GM12878 (cell line): Measurements from ENCODE around the gene CRELD2. TPM values are rescaled to one million over a fixed set of nuclear protein-coding genes. Genes with fewer than 3 reads are reported as not detected.
A peak's percentile ranks its signal among the peaks of the same experiment; 100 is the strongest.

Source experiments
- BACH1 ChIP-seq: fragments of 450-650 bp; IDR thresholded peaks from 2 replicates; pipeline ENCODE4 v1.6.1; 2017; ENCODE audit warnings: mild to moderate bottlenecking, borderline replicate concordance
- CREM ChIP-seq: IDR thresholded peaks from 2 replicates; pipeline ENCODE4 v1.6.1; 2014; ENCODE audit warnings: antibody characterized with exemption, low read depth
- ELK1 ChIP-seq: IDR thresholded peaks from 2 replicates; pipeline ENCODE4 v1.6.1; 2012; ENCODE audit warnings: low read depth, low read length, improper control_type of control experiment
- EP300 ChIP-seq, 2 experiments: fragments of 150-350 bp in 1 of 2; IDR thresholded peaks; 2 replicates each; pipeline ENCODE4 v1.6.1; 2011 to 2012; ENCODE audit warnings: low read depth in 2 of 2, low read length in 2 of 2, borderline replicate concordance in 1 of 2, improper control_type of control experiment in 1 of 2, inconsistent platforms in 1 of 2; ENCODE audit not compliant: control insufficient read depth in 1 of 2
- JUNB ChIP-seq: IDR thresholded peaks from 2 replicates; pipeline ENCODE4 v1.6.1; 2016; ENCODE audit warnings: antibody characterized with exemption, mild to moderate bottlenecking
- KLF5 ChIP-seq: fragments of 450-650 bp; IDR thresholded peaks from 2 replicates; pipeline ENCODE4 v1.6.1; 2014; ENCODE audit warnings: mild to moderate bottlenecking; ENCODE audit not compliant: partially characterized antibody
- LARP7 ChIP-seq: fragments of 450-650 bp; IDR thresholded peaks from 2 replicates; pipeline ENCODE4 v1.6.1; 2017; ENCODE audit warnings: mild to moderate bottlenecking
- MXI1 ChIP-seq: fragments of 150-350 bp; IDR thresholded peaks from 2 replicates; pipeline ENCODE4 v1.6.1; 2011; ENCODE audit warnings: low read depth, mild to moderate bottlenecking, inconsistent platforms, low read length, improper control_type of control experiment
- MYC ChIP-seq: IDR thresholded peaks from 2 replicates; pipeline ENCODE4 v1.6.1; 2011; ENCODE audit warnings: mild to moderate bottlenecking, low read length, moderate library complexity, inconsistent platforms; ENCODE audit not compliant: insufficient read depth, insufficient replicate concordance, insufficient read length, severe bottlenecking
- PBX3 ChIP-seq: IDR thresholded peaks from 2 replicates; pipeline ENCODE4 v1.6.1; 2011; ENCODE audit warnings: mild to moderate bottlenecking, low read depth, low read length, moderate library complexity; ENCODE audit not compliant: insufficient replicate concordance
- PML ChIP-seq: IDR thresholded peaks from 2 replicates; pipeline ENCODE4 v1.6.1; 2012; ENCODE audit warnings: low read length, inconsistent platforms
- POLR2A ChIP-seq: IDR thresholded peaks from 2 replicates; pipeline ENCODE4 v1.6.1; 2011; ENCODE audit warnings: low read depth, mild to moderate bottlenecking, low read length
- RFX5 ChIP-seq: IDR thresholded peaks from 2 replicates; pipeline ENCODE4 v1.6.1; 2011; ENCODE audit warnings: low read depth, low read length, improper control_type of control experiment
- SMARCA5 ChIP-seq: fragments of 450-650 bp; IDR thresholded peaks from 2 replicates; pipeline ENCODE4 v1.6.1; 2017; ENCODE audit warnings: mild to moderate bottlenecking
- SP1 ChIP-seq: IDR thresholded peaks from one replicate; pipeline ENCODE4 v1.6.1; 2011; ENCODE audit warnings: low read depth, low read length
- STAT1 ChIP-seq: fragments of 450-650 bp; conservative IDR thresholded peaks from 2 replicates; pipeline ENCODE4 v1.6.1; 2014; ENCODE audit warnings: antibody characterized with exemption, mild to moderate bottlenecking
- TCF12 ChIP-seq: IDR thresholded peaks from 2 replicates; pipeline ENCODE4 v1.6.1; 2011; ENCODE audit warnings: low read depth, mild to moderate bottlenecking, low read length
- YBX1 ChIP-seq: fragments of 450-650 bp; IDR thresholded peaks from 2 replicates; pipeline ENCODE4 v1.6.1; 2016; ENCODE audit warnings: antibody characterized with exemption
- ZSCAN29 ChIP-seq: fragments of 450-650 bp; IDR thresholded peaks from 2 replicates; pipeline ENCODE4 v1.6.1; 2017; ENCODE audit warnings: mild to moderate bottlenecking, moderate library complexity
- polyA plus RNA-seq, 11 experiments: library from polyadenylated mRNA; depleted of rRNA in 4 of 11; unstranded in 6 of 11; stranded (reverse) in 5 of 11; fragments of >200 nt; fragmentation: Nextera tagmentation in 4 of 11; fragmentation: Illumina TruSeq in 1 of 11; extraction: Ambion mirVana in 4 of 11; extraction: Trizol in 1 of 11; gene quantifications; 1 replicate in 1 of 11; 2 replicates in 10 of 11; pipeline versions ENCODE4 v1.2.1 to v1.2.3, GENCODE V29; 2011 to 2016; ENCODE audit warnings: inconsistent platforms in 2 of 11, missing spikeins in 2 of 11, low read depth in 1 of 11
- total RNA-seq, 4 experiments: library from RNA; depleted of rRNA in 3 of 4; stranded (reverse); fragments of >200 nt in 3 of 4; fragmentation: Illumina TruSeq in 1 of 4; extraction: Trizol in 1 of 4; gene quantifications; 2 replicates each; pipeline versions ENCODE4 v1.2.1 to v1.2.3, GENCODE V29; 2013 to 2021
- TF ChIP-seq, protein P1 (sequence below): fragments of 450-650 bp; IDR thresholded peaks from 2 replicates; pipeline ENCODE4 v1.6.1; 2017; ENCODE audit warnings: antibody characterized with exemption, mild to moderate bottlenecking, moderate library complexity
- TF ChIP-seq, protein P2 (sequence below): fragments of 450-650 bp; IDR thresholded peaks from 2 replicates; pipeline ENCODE4 v1.6.1; 2017; ENCODE audit warnings: mild to moderate bottlenecking, moderate library complexity

CRELD2 gene
- total and polyA plus RNA-seq, 10 of the 15 experiments (the other 5 are each of a cell fraction or from before 2014, with no cell fraction given), result 9.4 to 111 (median 25.9) TPM

DNA sequence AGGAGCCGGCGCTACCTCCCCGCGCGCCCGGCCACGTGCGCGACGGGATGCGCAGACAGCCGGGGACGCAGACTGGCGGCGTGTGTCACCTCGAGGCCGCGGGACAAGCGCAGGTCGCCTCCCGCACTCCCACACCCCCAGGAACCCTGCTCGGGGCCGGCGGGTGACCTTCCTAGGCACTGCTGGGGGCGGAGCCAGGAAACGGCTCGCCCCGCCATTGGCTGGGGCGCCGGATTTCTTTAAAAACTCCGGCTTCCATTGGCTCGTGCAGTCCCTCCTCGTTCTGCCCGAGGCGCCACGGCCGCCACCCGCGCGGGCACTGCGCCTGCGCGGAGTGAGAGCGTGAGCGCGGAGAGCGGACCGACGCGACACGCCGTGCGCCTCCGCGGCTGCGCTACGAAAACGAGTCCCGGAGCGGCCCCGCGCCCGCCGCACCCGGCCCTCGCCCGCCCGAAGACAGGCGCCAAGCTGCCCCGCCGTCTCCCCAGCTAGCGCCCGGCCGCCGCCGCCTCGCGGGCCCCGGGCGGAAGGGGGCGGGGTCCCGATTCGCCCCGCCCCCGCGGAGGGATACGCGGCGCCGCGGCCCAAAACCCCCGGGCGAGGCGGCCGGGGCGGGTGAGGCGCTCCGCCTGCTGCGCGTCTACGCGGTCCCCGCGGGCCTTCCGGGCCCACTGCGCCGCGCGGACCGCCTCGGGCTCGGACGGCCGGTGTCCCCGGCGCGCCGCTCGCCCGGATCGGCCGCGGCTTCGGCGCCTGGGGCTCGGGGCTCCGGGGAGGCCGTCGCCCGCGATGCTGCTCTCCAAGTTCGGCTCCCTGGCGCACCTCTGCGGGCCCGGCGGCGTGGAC, 41.9 kb downstream of the CRELD2 start, which contains the start of gene PIM3 (continued):
- TF ChIP-seq ELK1, result peak; percentile 44; the same call in 1 of the 2 replicates
- peak; percentile 44 for TF ChIP-seq SP1
- peak; percentile 56 for TF ChIP-seq KLF5
- peak in 1 of 2 experiments; percentile 20; a peak in 1 of 4 replicates for TF ChIP-seq EP300 (IDR thresholded peaks at IDR 0.05; ENCODE audit: borderline replicate concordance in 1 of 2, control insufficient read depth in 1 of 2, low read depth in 2 of 2, low read length in 2 of 2)
- TF ChIP-seq ZSCAN29, result peak; percentile 100
- TF ChIP-seq, protein P1, sequence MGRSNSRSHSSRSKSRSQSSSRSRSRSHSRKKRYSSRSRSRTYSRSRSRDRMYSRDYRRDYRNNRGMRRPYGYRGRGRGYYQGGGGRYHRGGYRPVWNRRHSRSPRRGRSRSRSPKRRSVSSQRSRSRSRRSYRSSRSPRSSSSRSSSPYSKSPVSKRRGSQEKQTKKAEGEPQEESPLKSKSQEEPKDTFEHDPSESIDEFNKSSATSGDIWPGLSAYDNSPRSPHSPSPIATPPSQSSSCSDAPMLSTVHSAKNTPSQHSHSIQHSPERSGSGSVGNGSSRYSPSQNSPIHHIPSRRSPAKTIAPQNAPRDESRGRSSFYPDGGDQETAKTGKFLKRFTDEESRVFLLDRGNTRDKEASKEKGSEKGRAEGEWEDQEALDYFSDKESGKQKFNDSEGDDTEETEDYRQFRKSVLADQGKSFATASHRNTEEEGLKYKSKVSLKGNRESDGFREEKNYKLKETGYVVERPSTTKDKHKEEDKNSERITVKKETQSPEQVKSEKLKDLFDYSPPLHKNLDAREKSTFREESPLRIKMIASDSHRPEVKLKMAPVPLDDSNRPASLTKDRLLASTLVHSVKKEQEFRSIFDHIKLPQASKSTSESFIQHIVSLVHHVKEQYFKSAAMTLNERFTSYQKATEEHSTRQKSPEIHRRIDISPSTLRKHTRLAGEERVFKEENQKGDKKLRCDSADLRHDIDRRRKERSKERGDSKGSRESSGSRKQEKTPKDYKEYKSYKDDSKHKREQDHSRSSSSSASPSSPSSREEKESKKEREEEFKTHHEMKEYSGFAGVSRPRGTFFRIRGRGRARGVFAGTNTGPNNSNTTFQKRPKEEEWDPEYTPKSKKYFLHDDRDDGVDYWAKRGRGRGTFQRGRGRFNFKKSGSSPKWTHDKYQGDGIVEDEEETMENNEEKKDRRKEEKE, result peak; percentile 75; the same call in 1 of the 2 replicates
- TF ChIP-seq CREM, result peak; percentile 61; the same call in 1 of the 2 replicates
- TF ChIP-seq RFX5, result peak; percentile 48; the same call in 1 of the 2 replicates
- TF ChIP-seq YBX1, result no peak
- peak; percentile 52; the same call in 1 of the 2 replicates for TF ChIP-seq TCF12
- peak; percentile 84 for TF ChIP-seq BACH1
- no peak; the same call in 1 of the 2 replicates for TF ChIP-seq PML
- TF ChIP-seq, protein P2, sequence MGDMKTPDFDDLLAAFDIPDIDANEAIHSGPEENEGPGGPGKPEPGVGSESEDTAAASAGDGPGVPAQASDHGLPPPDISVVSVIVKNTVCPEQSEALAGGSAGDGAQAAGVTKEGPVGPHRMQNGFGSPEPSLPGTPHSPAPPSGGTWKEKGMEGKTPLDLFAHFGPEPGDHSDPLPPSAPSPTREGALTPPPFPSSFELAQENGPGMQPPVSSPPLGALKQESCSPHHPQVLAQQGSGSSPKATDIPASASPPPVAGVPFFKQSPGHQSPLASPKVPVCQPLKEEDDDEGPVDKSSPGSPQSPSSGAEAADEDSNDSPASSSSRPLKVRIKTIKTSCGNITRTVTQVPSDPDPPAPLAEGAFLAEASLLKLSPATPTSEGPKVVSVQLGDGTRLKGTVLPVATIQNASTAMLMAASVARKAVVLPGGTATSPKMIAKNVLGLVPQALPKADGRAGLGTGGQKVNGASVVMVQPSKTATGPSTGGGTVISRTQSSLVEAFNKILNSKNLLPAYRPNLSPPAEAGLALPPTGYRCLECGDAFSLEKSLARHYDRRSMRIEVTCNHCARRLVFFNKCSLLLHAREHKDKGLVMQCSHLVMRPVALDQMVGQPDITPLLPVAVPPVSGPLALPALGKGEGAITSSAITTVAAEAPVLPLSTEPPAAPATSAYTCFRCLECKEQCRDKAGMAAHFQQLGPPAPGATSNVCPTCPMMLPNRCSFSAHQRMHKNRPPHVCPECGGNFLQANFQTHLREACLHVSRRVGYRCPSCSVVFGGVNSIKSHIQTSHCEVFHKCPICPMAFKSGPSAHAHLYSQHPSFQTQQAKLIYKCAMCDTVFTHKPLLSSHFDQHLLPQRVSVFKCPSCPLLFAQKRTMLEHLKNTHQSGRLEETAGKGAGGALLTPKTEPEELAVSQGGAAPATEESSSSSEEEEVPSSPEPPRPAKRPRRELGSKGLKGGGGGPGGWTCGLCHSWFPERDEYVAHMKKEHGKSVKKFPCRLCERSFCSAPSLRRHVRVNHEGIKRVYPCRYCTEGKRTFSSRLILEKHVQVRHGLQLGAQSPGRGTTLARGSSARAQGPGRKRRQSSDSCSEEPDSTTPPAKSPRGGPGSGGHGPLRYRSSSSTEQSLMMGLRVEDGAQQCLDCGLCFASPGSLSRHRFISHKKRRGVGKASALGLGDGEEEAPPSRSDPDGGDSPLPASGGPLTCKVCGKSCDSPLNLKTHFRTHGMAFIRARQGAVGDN, result peak; percentile 56; the same call in 1 of the 2 replicates
- peak; percentile 97 for TF ChIP-seq MXI1
- no peak for TF ChIP-seq JUNB
- TF ChIP-seq POLR2A, result peak; percentile 82
- peak; percentile 84 for TF ChIP-seq SMARCA5
- peak; percentile 84 for TF ChIP-seq MYC
- TF ChIP-seq STAT1, result peak; percentile 69; the same call in 1 of the 2 replicates
- TF ChIP-seq PBX3, result no peak
- TF ChIP-seq LARP7, result peak; percentile 98
